Dermis blood vessel endothelial cell (primary cell): Measurements from ENCODE around the gene CEACAM18. TPM values are rescaled to one million over a fixed set of nuclear protein-coding genes. Genes with fewer than 3 reads are reported as not detected.

Experiments used
- DNase-seq: peaks from one replicate; pipeline ENCODE4 v3.0.0; 2010
- total RNA-seq: library from RNA; depleted of rRNA; stranded (reverse); fragments of >200 nt; gene quantifications from 2 replicates; pipeline ENCODE4 v1.2.3, GENCODE V29; 2014

Gene CEACAM18
- total RNA-seq, 1 donor from 2014 or later = not detected

DNA sequence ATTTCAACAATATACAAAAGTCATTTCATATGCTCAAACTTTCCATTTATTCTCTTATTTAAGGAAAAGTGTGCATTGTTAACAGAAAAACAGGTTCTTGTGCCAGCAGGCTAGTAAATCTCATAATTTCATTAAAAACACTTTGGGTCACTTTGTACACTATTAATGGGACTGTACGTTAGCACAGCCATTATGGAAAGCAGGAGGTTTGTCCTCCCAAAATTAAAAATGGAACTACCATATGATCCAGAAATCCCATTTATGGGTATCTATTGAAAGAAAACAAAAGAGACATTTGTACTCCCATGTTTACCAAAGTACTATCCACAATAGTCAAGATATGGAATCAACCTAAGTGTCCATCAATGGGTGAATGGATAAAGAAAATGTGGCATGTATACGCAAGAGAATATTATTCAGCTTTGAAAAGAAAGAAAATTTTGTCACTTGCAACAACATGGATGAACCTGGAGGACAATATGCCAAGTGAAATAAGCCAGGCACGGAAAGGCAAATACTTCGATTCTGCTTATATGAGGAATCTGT lies 61.6 kb downstream of the CEACAM18 start:
- DNase-seq = no peak

Other genes starting within 250 kb of the CEACAM18 start
- not detected in 2 replicates for gene SIGLECL1, start 227.5 kb upstream of the CEACAM18 start, total RNA-seq
- gene IGLON5, start 166.9 kb upstream of the CEACAM18 start, total RNA-seq = not detected in 2 replicates
- 0.09 and 0.17 TPM in 2 replicates for gene VSIG10L, start 136.4 kb upstream of the CEACAM18 start, total RNA-seq
- 76.2 and 98.5 TPM in 2 replicates for gene ETFB, start 112.2 kb upstream of the CEACAM18 start, total RNA-seq
- gene CLDND2, start 109.5 kb upstream of the CEACAM18 start, total RNA-seq = not detected in 2 replicates
- gene NKG7, start 105.9 kb upstream of the CEACAM18 start, total RNA-seq = not detected in 2 replicates
- gene LIM2, start 90.6 kb upstream of the CEACAM18 start, total RNA-seq = not detected in 2 replicates
- not detected in 2 replicates for gene C19orf84, start 87.9 kb upstream of the CEACAM18 start, total RNA-seq
- not detected in 2 replicates for gene SIGLEC10, start 60.9 kb upstream of the CEACAM18 start, total RNA-seq
- gene SIGLEC8, start 20.1 kb upstream of the CEACAM18 start, total RNA-seq = not detected in 2 replicates
- gene SIGLEC12, start 23.3 kb downstream of the CEACAM18 start, total RNA-seq = not detected in 2 replicates
- gene SIGLEC6, start 53.1 kb downstream of the CEACAM18 start, total RNA-seq = not detected in 2 replicates
- gene ZNF175, start 92.7 kb downstream of the CEACAM18 start, total RNA-seq = 4.3 and 8.3 TPM in 2 replicates
- gene SIGLEC5, start 151.9 kb downstream of the CEACAM18 start, total RNA-seq = not detected in 2 replicates
- not detected in 2 replicates for gene SIGLEC14, start 168.3 kb downstream of the CEACAM18 start, total RNA-seq
- gene SPACA6, start 214.8 kb downstream of the CEACAM18 start, total RNA-seq = 3.5 and 12.9 TPM in 2 replicates
- gene HAS1, start 245.5 kb downstream of the CEACAM18 start, total RNA-seq = 0.14 and 0.17 TPM in 2 replicates